Measurements from ENCODE around the gene IL10RA.
A peak's percentile ranks its signal among the peaks of the same experiment; 100 is the strongest.
"Not testable (repeated sequence)": the region's sequence is repeated elsewhere in the genome, so short reads cannot be mapped to it uniquely, and the experiment has no call there.

IL10RA gene

DNA sequence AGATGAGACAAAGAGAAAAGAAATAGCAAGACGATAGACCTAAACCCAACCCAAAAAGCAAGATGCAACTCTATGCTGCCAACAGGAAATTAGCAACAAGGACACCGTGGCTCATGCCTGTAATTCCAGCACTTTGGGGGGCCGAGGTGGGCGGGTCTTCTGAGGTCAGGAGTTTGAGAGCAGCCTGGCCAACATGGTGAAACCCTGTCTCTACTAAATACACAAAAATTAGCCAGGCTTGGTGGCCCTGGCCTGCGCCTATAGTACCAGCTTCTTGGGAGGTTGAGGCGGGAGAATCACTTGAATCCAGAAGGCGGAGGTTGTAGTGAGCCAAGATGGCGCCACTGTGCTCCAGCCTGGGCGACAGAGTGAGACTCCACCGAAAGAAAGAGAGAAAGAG is 24.3 kb upstream of the IL10RA start:
- DNase-seq = no peak

DNA sequence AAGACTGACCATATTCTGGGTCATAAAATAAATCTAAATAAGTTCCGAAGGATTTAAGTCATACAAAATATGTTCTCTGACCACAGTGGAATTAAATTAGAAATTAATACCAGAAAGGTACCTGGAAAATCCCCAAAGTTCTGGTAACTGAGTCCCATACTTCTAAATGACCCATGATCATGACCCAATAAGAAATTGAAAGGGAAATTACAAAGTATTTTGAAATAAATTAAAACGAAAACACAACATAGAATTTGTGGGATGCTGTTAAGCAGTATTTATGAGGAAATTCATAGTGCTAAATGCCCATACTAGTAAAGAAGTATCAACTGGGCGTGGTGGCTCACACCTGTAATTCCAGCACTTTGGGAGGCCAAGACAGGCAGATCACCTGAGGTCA is 23.4 kb upstream of the IL10RA start:
- DNase-seq = no peak

DNA sequence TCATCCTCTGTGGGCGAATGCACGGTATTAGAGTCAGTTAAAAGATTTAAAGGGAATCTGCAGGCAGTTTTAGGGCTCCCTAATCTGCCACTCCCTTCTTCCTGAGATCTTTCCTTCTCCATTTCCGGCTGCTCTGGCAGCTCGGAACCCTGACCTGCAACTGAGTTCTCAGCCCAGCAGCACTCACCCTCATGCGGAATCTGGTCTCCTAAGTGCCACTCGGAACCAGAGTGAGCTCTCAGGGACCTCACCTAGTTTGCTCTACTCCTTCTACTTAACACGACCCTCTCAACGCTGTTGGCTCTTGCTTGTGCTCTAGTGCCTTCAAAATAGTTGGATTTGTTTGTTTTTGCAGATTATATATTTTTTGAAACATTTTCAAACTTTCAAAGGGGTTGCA is 19.3 kb upstream of the IL10RA start:
- DNase-seq = no peak

DNA sequence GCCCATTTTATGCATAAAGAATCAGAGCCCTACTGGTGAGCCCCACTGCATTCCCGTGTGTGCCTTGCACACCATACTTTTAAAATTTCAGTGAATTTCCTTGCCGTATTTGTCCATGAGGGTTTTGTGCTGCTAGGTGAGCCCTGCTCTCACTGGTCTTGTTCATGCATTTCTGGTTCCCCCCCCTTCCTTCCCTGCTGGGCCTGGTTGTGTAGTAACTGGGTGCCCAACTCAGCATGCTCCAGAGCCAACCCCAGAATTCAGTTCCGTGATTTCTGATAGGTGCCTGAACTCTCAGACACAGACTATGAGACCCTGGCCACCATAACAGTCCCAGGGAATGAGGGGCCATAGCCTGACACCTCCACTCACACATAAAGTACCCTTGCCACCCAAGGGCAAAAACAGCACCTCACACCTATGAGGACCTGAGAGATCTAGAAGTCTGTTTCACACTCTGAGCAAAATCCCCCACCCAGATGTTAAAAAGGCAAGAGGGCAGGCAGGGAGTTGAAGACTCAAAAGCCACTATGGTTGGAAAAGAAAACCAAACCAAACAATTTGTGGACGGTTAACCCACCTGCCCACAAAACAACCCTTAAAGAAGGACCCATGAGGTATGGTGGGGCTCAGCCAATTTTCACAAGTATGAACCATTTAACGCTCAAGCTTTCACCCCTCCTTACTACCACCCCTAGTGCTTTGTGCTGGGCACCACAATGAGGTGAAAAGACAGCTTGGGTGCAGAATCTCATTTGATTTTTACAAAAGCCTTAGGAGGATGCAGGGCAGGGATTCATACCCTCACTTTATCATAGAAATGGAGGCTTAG is 16.8 kb upstream of the IL10RA start:
- no peak for DNase-seq

DNA sequence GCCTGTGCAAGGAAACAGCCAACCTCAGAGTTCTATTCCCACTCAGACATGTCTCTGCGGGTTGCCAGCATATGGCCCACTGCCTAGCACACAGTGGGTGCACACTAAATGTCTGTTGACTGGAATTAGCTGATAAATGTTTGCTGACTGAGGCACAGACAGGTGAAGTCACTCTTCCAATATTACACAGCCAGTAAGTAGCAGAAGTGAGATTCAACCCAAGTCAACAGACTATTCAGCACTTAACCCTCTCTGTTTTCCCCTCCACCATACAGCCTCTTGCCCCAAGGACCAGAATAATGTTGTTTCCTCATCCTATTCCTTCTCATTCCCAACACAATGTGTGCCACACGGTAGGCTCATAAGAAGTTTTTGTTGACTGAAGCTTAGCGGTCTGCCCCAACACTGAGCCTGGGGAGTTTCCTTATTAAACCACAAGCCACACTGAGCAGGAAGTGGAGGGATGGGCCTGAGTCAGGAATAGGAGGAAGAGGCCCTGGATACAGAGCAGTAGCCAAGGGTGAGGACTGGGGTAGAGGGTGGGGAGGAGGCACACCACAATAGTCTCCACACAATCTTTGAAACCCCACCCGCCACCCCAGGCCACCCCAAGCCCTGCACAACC is 15.7 kb upstream of the IL10RA start:
- no peak for DNase-seq

DNA sequence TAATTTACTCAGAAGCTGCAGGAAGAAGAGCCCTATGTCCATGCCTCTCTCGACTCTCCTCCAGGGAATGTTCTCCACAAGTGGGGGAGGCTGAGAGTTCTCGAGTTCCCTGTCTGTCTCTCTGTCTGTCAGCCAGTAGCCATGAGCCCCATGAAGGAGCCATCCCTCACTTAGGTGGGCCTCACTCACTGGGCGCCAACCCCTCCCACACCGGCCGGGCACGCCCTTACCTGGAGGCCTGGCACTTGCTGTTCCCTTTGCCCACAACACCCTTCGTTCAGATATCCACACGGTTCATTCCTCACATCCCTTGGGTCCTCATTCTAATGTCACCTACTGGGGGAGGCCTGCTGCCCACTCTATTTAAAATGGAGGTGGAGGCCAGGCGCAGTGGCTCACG is 14.2 kb upstream of the IL10RA start:
- DNase-seq = peak; percentile 7

DNA sequence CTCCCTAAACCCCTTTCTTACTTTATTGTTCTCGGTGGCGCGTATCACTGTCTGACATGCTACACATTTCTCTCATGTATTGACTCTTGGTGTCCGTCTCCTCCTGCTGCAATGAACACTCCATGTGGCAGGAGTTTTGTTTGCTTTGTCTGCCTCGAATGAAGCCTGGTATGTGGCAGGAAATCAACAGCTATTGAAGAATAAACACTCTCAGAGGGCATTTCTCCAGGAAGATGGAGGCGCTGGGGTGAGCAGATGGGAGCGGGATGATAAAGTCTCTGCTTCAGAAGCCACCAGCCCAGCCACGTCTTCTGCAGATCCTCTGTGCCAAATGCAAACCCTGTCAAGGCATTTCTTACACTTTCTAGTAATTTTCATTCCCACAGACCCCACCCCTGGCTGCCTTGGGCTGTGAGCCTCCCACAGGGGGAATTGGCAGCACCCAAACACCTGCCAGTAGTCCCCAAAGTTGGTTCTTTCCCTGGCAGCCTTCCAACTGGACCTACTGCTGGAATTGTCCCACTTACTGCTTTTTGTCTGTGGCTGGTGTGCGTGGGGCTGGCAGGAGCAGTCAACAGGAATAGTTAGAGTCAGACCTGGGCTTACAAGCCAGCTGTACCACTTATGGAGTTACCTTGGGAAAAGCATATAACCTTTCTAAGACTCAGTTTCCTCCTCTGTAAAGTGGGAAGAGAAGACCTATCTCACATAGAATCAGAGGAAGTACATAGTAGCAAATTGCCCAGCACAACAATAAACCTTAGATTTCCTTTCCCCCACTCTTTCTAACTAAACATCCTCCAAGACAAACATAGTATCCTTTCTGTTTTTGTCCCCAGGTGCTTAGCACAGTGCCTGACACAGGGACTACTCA is 13.3 kb upstream of the IL10RA start:
- peak; percentile 23 for DNase-seq

DNA sequence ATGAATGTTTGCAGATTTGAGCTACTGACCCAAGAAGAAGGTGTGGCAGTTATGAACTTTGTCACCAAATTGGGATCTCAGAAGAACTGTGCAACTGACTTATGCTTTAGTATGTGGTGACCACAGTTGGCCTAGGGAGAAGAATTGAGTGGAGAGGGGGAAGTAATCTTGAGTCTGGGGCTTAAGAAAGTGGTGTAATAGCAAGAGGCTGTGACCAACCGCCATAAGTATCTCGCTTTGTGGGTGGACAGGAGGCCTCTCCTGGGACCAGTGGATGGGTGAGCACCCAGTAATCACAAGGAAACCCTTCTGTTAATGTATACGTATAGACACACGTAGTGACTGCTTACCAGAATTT is 12.7 kb upstream of the IL10RA start:
- no peak for DNase-seq

DNA sequence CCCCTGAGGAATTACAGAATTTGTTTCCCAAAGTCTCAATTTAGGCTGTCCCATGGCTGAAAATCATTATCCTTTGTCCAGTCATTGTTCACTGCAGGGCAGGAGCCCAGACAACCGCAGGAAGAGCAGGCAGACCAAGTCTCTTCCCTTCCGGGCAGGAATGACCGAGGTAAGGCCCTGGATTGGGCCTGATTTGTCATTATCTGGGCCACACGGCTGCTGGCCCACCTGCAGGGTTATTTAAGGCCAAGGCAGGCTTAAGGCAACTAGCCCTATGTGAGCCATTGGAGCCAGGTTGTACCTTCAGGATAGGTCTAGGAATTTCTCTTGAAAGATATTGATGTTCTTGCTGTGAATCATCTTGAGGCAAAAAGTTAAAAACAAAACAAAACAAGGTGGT is 9.7 kb upstream of the IL10RA start:
- DNase-seq = no peak

DNA sequence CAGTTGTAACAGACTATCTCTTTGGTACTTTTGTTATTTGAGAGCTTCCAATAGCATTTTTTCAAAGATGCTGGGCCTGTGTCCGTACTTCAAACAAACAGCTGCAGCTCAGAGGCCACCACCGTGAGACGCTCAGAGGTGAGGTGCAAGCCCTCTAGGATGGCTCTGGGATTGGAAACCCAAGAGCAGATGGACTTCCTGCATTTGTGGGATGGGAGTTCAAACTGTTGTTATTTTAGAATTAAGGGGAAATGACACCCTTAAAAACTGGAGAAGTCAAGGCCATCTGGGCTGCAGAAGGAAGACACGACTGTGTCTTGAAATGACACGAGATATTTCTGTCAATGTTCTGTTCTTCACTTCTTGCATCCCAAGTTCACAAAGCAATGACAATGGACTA is 9.2 kb upstream of the IL10RA start:
- no peak for DNase-seq

DNA sequence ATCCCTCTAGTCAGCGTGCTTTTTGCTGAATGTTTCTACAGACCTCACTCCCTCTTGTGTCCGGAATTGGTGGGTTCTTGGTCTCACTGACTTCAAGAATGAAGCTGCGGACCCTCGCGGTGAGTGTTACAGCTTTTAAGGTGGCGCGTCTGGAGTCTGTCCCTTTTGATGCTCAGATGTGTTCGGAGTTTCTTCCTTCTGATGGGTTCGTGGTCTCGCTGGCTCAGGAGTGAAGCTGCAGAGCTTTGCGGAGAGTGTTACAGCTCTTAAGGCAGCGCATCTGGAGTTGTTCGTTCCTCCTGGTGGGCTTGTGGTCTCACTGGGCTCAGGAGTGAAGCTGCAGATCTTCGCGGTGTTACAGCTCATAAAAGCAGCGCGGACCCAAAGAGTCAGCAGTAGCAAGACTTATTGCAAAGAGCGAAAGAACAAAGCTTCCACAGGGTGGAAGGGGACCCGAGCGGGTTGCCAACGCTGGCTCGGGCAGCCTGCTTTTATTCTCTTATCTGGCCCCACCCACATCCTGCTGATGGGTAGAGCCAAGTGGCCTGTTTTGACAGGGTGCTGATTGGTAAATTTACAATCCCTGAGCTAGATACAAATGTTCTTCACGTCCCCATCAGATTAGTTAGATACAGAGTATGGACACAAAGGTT is 8.5 kb upstream of the IL10RA start:
- DNase-seq = not testable (repeated sequence)

DNA sequence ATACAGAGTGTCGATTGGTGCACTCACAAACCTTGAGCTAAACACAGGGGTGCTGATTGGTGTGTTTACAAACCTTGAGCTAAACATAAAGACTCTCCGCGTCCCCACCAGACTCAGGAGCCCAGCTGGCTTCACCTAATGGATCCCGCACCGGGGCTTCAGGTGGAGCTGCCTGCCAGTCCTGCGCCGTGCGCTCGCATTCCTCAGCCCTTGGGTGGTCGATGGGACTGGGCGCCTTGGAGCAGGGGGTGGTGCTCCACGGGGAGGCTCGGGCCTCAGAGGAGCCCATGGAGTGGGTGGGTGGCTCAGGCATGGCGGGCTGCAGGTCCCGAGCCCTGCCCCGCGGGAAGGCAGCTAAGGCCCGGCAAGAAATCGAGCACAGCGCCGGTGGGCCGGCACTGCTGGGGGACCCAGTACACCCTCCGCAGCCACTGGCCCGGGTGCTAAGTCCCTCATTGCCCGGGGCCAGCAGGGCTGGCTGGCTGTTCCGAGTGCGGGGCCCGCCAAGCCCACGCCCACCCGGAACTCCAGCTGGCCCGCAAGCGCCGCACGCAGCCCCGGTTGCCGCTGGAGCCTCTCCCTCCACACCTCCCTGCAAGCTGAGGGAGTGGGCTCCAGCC is 7.8 kb upstream of the IL10RA start:
- DNase-seq = not testable (repeated sequence)

DNA sequence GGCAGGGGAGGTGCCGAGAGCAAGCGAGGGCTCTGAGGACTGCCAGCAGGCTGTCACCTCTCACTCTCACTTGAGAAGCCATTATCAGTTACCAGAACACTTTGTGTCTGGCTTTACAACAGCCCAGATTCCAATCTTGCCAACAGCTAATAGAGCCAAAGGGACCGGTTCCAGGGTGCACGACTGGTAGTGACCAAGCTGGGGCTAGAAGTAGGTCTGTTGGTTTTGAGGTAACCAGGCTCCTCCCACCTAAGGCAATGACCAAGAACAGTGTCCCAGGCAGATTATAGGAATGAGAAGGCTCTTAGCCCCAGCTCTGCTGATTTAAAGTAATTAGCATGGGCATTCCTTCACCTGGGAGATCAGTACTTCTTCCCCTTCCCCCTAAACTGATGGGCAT is 7.2 kb upstream of the IL10RA start:
- no peak for DNase-seq

DNA sequence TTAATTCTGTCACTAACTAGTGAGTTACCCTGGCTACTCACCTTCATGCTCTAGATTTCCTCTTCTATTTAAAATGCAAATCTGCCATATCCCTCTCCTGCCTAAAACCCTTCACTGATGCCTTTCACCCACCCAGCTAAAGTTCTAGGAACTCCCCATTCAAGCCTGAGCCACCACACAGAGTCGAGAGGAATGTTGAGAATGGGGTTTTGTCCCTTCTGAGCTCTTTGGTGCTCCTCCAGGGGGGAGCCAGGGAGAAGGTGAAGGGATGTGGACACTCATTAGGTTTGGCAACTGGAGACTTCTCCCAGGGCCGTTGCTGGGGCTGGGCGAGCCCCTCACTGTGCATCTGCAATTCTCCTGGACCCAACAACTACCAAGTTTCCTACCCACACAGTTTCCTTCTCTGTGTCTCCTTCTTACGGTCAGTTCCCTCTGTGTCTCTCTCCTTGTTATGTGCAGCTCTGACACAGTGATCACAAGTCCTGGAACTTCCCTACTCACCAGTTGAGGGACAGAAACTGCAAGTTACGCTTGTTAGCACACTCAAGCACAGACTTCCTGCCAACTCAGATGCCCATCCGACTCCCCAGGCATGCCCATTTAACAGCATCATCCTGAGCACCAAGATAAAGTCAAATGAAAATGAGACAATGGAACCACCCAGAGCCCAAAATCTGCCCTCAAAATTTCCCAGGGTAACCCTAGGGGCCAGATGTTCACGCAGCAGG is 6.5 kb upstream of the IL10RA start:
- no peak for DNase-seq

DNA sequence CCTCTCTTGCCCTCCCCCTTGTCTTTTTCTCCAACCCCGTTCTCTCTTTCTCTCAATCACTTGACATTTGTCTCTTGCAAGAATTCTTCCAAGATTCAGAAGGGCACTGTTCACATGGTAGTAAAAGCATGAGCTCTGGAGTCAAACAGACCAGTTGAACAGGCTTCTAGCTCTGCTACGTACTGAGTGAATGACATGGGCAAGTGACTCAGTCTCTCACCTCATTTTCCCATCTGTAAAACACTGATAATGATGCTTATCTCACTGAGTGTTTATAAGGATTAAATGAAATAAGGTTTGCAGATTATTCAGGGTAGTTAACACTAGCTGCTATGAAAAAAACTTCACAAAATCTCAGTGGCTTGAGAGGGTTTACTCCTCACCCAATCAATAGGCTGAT is 5.9 kb upstream of the IL10RA start:
- DNase-seq = no peak

DNA sequence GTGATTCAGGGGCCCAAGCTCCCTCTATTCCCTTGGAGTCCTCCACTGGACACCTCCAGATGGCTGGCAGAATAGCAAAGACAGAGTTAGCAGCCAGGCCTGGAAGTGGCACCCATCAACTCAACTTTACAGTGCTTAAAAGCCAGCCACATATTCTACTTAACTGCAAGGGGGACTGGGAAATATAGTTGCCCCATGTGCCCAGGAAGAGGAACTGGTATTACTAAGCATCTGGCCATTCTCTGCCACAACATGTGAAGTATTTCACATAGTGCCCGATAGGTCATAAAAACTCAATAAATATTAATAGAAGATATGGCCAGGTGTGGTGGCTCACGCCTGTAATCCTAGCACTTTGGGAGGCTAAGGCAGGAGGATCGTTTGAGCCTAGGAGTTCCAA is 5.5 kb upstream of the IL10RA start:
- no peak for DNase-seq

DNA sequence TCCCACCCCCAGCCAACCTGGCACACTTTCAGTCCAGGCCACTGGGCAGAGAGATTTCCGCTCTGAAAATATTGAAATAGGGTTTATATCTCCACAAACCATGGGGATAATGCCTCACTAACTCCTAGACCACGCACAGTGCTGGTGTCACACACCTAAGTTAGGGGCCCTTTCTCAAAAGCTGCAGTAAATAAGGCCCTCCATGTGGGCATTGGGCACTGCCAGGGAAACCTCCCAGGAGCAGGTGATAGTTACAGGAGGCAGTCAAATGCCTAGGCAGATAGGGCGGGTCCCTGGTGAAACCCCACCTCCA is 3.1 kb upstream of the IL10RA start:
- DNase-seq = no peak

DNA sequence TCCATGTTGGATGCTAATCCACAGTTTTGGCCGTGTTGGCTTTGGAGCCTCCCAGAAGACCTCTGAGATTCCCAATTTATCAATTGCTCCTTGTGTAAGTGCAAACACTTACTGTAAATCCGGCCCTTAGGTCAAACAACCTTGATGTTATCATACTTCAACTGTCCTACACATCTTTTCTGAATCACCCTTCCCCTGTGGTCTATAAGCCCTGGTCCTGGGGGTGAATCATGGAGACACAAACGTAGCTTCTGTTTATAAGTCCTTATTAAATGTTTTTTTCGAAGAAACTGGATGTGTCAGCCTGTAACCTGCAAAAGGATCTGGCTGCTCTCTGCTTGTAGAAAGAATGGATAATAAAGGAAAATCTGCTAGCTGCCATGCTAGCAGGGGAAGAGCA is 1.7 kb upstream of the IL10RA start:
- no peak for DNase-seq

DNA sequence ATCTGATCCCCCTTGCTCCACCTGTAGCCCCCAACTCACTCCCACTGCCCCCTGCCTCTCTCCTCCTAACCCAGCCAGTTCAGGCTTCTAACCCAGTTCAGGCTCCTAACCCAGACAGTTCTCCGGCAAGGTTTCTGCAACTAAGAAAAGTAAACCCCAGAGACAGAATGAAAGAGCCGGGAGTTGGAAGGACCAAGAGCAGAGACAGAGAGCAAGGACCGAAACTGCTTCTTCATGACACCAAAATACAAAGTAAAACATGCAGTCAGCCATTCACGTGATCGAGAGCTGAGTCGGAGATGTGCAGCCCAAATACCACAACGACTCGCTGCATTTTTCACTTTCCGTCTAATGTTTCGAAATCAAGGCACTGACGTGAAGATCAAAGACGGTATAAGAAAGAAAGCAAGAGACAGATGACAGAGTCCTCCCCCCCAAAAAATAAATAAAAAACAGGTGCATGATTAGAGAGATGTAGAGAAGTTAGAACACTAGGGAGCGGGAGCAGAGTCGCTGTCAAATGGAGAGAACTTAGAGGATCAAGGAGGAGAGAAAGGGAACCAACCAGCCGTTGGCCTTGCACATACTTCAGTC is 884 bp downstream of the IL10RA start:
- DNase-seq = no peak

DNA sequence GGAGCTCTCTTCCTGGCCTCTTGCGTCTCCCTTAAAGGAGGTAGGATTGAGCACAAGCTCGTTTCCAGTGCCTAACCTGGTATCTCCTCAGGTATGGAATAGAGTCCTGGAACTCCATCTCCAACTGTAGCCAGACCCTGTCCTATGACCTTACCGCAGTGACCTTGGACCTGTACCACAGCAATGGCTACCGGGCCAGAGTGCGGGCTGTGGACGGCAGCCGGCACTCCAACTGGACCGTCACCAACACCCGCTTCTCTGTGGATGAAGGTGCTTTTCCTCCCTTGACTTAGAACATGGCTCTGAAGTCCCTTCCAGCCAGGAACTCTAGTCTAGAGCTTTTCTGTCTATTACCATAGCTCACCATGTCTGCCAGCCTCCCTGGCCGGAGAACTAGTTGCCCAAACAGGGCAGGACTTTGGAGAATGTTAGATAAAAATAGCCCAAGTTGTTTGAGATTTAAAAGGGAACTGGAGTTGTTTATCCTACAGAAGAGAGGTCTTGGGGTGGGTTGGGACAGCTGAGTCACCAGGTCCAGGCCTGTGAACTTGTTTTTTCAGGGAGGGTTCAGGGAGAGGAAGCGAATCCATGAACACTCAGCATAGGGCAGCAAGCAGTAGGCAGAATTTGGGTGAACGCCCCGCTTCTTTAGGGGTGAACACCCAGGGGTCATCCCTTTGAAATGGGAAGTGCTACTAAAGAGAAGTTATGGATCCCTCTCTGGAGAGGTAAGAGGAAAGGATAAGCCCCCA is 3.3 kb downstream of the IL10RA start:
- no peak for DNase-seq

DNA sequence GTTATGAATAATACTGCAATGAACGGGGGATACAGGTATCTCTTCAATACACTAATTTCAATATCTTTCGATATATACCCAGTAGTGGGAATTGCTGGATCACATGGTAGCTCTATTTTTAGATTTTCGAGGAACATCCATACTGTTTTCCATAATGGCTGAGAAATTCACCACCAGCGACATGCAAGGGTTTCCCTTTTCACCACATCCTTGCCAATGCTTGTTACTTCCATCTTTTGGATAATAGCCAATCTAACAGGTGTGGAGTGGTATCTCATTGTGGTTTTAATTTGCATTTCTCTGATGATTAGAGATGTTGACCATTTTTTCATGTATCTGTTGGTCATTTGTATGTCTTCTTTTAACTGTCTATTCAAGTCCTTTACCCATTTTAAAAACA is 5.9 kb downstream of the IL10RA start:
- DNase-seq = no peak
